ENCODE measurements around the gene GNB1L.

GRCh38 chr22:19879992-19880785, 25.5 kb upstream of the GNB1L start:
- TF ChIP-seq EZH2 (IDR thresholded peaks at IDR 0.05; ENCODE audit: borderline replicate concordance, insufficient read depth, low read depth, low read length, poor library complexity, severe bottlenecking) = no peak
- TF ChIP-seq CTCF (IDR thresholded peaks at IDR 0.05) = no peak

Data from B cell (primary cell).